HCT116 (cell line): ENCODE measurements around the gene ZNF235. TPM values are rescaled to one million over a fixed set of nuclear protein-coding genes. Genes with fewer than 3 reads are reported as not detected.

Experiments
- ATAC-seq: fragments of 200-7000 bp; cut with Tn5 transposase; 2 replicates; pipeline ENCODE4 v1.9.1; 2020; ENCODE audit warnings: mild to moderate bottlenecking, moderate library complexity
- BruUV-seq: library from RNA; stranded (reverse); fragments of 400-500 nt; replicated peaks from 2 replicates; lab custom pipeline; 2021; lab: Mats Ljungman, UMichigan
- CTCF ChIA-PET: fragments of 300-600 bp; sonication (Branson Sonifier 250); formaldehyde crosslinking; loops from one replicate; lab custom pipeline; 2021; ENCODE audit warnings: antibody characterized with exemption; lab: Charles Lee
- POLR2A ChIA-PET: fragments of 300-600, 350-600 bp; sonication (Branson Sonifier 250); formaldehyde crosslinking; loops from one replicate; lab custom pipeline; 2021; ENCODE audit warnings: antibody characterized with exemption; lab: Charles Lee
- RAD21 ChIA-PET, 2 experiments: fragments of 300-600 bp; sonication (Branson Sonifier 250); formaldehyde crosslinking; loops; one replicate each; lab custom pipeline; 2023; ENCODE audit warnings: low total read pairs in 2 of 2; ENCODE audit not compliant: uncharacterized antibody in 2 of 2, unreplicated experiment in 2 of 2, low non-redundant PET in 1 of 2; lab: Charles Lee
- DNase-seq: peaks from one replicate; pipeline ENCODE4 v3.0.0-alpha.2; 2010; ENCODE audit warnings: low read depth, low spot score
- H2AFZ ChIP-seq: fragments of 200-600 bp; shearing (Covaris generic), sonication (generic); 2 replicates; pipeline ENCODE4 v1.6.1; 2017; ENCODE audit warnings: low read depth, mixed run types, mixed read lengths, antibody characterized with exemption, low read length; ENCODE audit not compliant: poor library complexity, severe bottlenecking
- H3K27ac ChIP-seq: 2 replicates; pipeline ENCODE4 v1.5.1; 2012; ENCODE audit warnings: low read depth, low read length
- H3K27me3 ChIP-seq: fragments of 200-600 bp; sonication (generic); 2 replicates; pipeline ENCODE4 v1.6.1; 2016; ENCODE audit warnings: mixed run types, low read length, mixed read lengths; ENCODE audit not compliant: insufficient read depth
- H3K36me3 ChIP-seq, 2 experiments: fragments of 200-500 bp in 1 of 2; fragments of 200-600 bp in 1 of 2; sonication (Bioruptor generic) in 1 of 2; sonication (generic) in 1 of 2; 2 replicates each; pipeline versions ENCODE4 v1.5.1 to v1.6.1; 2014 to 2016; ENCODE audit warnings: low read length in 2 of 2, inconsistent platforms in 1 of 2, mixed read lengths in 1 of 2, mixed run types in 1 of 2; ENCODE audit not compliant: insufficient read depth in 2 of 2, control insufficient read depth in 1 of 2
- H3K4me1 ChIP-seq, 2 experiments: fragments of 200-600 bp in 1 of 2; sonication (generic) in 1 of 2; 2 replicates each; pipeline versions ENCODE4 v1.5.1 to v1.6.1; 2012 to 2017; ENCODE audit warnings: low read length in 2 of 2, inconsistent platforms in 1 of 2, mild to moderate bottlenecking in 1 of 2, mixed read lengths in 1 of 2, mixed run types in 1 of 2, moderate library complexity in 1 of 2; ENCODE audit not compliant: insufficient read depth in 2 of 2, control insufficient read depth in 1 of 2
- H3K4me2 ChIP-seq: fragments of 200-600 bp; sonication (generic); 2 replicates; pipeline ENCODE4 v1.6.1; 2017; ENCODE audit warnings: mixed run types, low read length, mixed read lengths
- H3K4me3 ChIP-seq, 2 experiments: fragments of 200-600 bp in 1 of 2; sonication (generic) in 1 of 2; replicated peaks in 1 of 2; 2 replicates each; pipeline ENCODE4 v1.5.1; 2011 to 2016; ENCODE audit warnings: low read length in 2 of 2, control low read depth in 1 of 2, low read depth in 1 of 2, mild to moderate bottlenecking in 1 of 2, mixed read lengths in 1 of 2, mixed run types in 1 of 2
- H3K79me2 ChIP-seq: fragments of 200-600 bp; sonication (generic); 2 replicates; pipeline ENCODE4 v1.6.1; 2017; ENCODE audit warnings: mild to moderate bottlenecking, mixed run types, low read length, moderate library complexity, mixed read lengths; ENCODE audit not compliant: insufficient read depth
- H3K9ac ChIP-seq: fragments of 200-600 bp; sonication (generic); 2 replicates; pipeline ENCODE4 v1.6.1; 2016; ENCODE audit warnings: low read length, mixed read lengths
- H3K9me2 ChIP-seq: fragments of 200-600 bp; sonication (generic), shearing (Covaris generic); 2 replicates; pipeline ENCODE4 v1.6.1; 2017; ENCODE audit warnings: mixed run types, mild to moderate bottlenecking, moderate library complexity; ENCODE audit not compliant: insufficient read depth
- H3K9me3 ChIP-seq, 2 experiments: fragments of 200-500 bp in 1 of 2; fragments of 200-600 bp in 1 of 2; sonication (Bioruptor generic) in 1 of 2; sonication (generic) in 1 of 2; 2 replicates each; pipeline ENCODE4 v1.6.1; 2014 to 2017; ENCODE audit warnings: low read length in 2 of 2, mixed read lengths in 2 of 2, inconsistent platforms in 1 of 2, low read depth in 1 of 2, mild to moderate bottlenecking in 1 of 2, mixed run types in 1 of 2, moderate library complexity in 1 of 2; ENCODE audit not compliant: control insufficient read depth in 1 of 2, insufficient read depth in 1 of 2
- H4K20me1 ChIP-seq: fragments of 200-600 bp; sonication (generic), shearing (Covaris generic); 2 replicates; pipeline ENCODE4 v1.6.1; 2017; ENCODE audit warnings: mixed run types, mild to moderate bottlenecking, moderate library complexity; ENCODE audit not compliant: insufficient read depth
- CBX3 ChIP-seq: IDR thresholded peaks from 2 replicates; pipeline ENCODE4 v1.6.1; 2012; ENCODE audit warnings: low read depth
- EGR1 ChIP-seq: IDR thresholded peaks from 2 replicates; pipeline ENCODE4 v1.6.1; 2012; ENCODE audit warnings: low read depth
- EZH2 ChIP-seq: fragments of 200-600 bp; sonication (generic); IDR thresholded peaks from 2 replicates; pipeline ENCODE4 v1.6.1; 2017; ENCODE audit warnings: antibody characterized with exemption, mixed run types
- EZH2phosphoT487 ChIP-seq: fragments of 200-600 bp; IDR thresholded peaks from 2 replicates; pipeline ENCODE4 v1.6.1; 2018; ENCODE audit warnings: antibody characterized with exemption, borderline replicate concordance
- FOSL1 ChIP-seq: IDR thresholded peaks from 2 replicates; pipeline ENCODE4 v1.6.1; 2012; ENCODE audit warnings: low read depth
- JUND ChIP-seq: IDR thresholded peaks from 2 replicates; pipeline ENCODE4 v1.6.1; 2012
- RAD21 ChIP-seq: IDR thresholded peaks from 2 replicates; pipeline ENCODE4 v1.6.1; 2012; ENCODE audit warnings: low read depth, mild to moderate bottlenecking
- SIN3A ChIP-seq: IDR thresholded peaks from 2 replicates; pipeline ENCODE4 v1.6.1; 2012; ENCODE audit warnings: low read depth
- SP1 ChIP-seq: IDR thresholded peaks from 2 replicates; pipeline ENCODE4 v1.6.1; 2012; ENCODE audit warnings: low read depth
- SRF ChIP-seq: IDR thresholded peaks from 2 replicates; pipeline ENCODE4 v1.6.1; 2012; ENCODE audit warnings: low read depth
- TCF7L2 ChIP-seq: IDR thresholded peaks from 2 replicates; pipeline ENCODE4 v1.7.0; 2011; ENCODE audit warnings: borderline replicate concordance, inconsistent platforms; ENCODE audit not compliant: insufficient read depth, insufficient read length; ENCODE audit errors: extremely low read depth
- YY1 ChIP-seq: IDR thresholded peaks from 2 replicates; pipeline ENCODE4 v1.6.1; 2011; ENCODE audit warnings: low read length, low read depth, moderate library complexity, mild to moderate bottlenecking; ENCODE audit not compliant: insufficient replicate concordance; ENCODE audit errors: extremely low read depth
- ZNF274 ChIP-seq: fragments of 200-500 bp; sonication (Bioruptor generic); IDR thresholded peaks from 2 replicates; pipeline ENCODE4 v1.6.1; 2014; ENCODE audit warnings: mild to moderate bottlenecking, low read depth, low read length, inconsistent platforms
- intact Hi-C: fragments of 100-400 bp; cut with micrococcal nuclease; formaldehyde crosslinking; loops from 2 replicates; pipeline ENCODE4 v1.10.0; 2022
- total RNA-seq: library from RNA; stranded (reverse); gene quantifications from one replicate; pipeline ENCODE4 v1.2.1, GENCODE V29; 2021; ENCODE audit not compliant: unreplicated experiment
- TF ChIP-seq, protein P1 (sequence below), 3 experiments: fragments of 200-600 bp in 1 of 3; sonication (generic) in 1 of 3; IDR thresholded peaks in 2 of 3; conservative IDR thresholded peaks in 1 of 3; 2 replicates each; pipeline ENCODE4 v1.5.1; 2012 to 2017; ENCODE audit warnings: low read depth in 2 of 3, low read length in 2 of 3, antibody characterized with exemption in 1 of 3, borderline replicate concordance in 1 of 3, control low read depth in 1 of 3, mild to moderate bottlenecking in 1 of 3, mixed read lengths in 1 of 3, mixed run types in 1 of 3, moderate library complexity in 1 of 3; ENCODE audit not compliant: insufficient read depth in 1 of 3
- TF ChIP-seq, protein P2 (sequence below): IDR thresholded peaks from 2 replicates; pipeline ENCODE4 v1.6.1; 2011; ENCODE audit warnings: mild to moderate bottlenecking, low read length, moderate library complexity; ENCODE audit not compliant: insufficient replicate concordance; ENCODE audit errors: extremely low read depth
- TF ChIP-seq, protein P3 (sequence below): IDR thresholded peaks from 2 replicates; pipeline ENCODE4 v1.6.1; 2012

Gene ZNF235
- total RNA-seq, 1 experiment from 2014 or later, result 5.7 TPM

DNA sequence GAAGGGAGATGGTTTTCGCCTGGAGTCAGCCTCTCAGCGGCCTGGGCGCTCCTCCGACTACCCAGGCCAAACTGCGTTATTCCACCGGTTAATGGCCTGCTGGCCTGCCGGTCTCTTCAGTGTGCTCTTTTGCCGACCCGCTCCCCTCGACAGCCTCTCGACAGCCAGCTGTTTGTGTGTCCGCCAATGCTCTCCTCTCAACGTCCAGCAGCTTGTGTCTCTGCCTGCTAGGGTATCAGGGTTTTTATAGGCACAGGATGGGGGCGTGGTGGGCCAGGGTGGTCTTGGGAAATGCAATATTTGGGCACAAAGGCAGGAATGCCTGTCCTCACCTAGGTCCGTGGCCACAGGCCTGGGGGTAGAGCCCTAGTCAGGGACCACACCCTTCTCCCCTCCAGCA, 1.5 kb upstream of the ZNF235 start:
- TF ChIP-seq EZH2 (no peak), SP1 (no peak), SRF (no peak), YY1 (no peak), EZH2phosphoT487 (no peak), ZNF274 (no peak), SIN3A (no peak), CBX3 (no peak), FOSL1 (no peak), RAD21 (no peak), TCF7L2 (no peak), EGR1 (no peak), JUND (no peak)
- TF ChIP-seq, protein P1, sequence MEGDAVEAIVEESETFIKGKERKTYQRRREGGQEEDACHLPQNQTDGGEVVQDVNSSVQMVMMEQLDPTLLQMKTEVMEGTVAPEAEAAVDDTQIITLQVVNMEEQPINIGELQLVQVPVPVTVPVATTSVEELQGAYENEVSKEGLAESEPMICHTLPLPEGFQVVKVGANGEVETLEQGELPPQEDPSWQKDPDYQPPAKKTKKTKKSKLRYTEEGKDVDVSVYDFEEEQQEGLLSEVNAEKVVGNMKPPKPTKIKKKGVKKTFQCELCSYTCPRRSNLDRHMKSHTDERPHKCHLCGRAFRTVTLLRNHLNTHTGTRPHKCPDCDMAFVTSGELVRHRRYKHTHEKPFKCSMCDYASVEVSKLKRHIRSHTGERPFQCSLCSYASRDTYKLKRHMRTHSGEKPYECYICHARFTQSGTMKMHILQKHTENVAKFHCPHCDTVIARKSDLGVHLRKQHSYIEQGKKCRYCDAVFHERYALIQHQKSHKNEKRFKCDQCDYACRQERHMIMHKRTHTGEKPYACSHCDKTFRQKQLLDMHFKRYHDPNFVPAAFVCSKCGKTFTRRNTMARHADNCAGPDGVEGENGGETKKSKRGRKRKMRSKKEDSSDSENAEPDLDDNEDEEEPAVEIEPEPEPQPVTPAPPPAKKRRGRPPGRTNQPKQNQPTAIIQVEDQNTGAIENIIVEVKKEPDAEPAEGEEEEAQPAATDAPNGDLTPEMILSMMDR (IDR thresholded peaks at IDR 0.05 in 2 of 3, conservative IDR thresholded peaks at IDR 0.05 in 1 of 3; ENCODE audit: borderline replicate concordance in 1 of 3, insufficient read depth in 1 of 3, low read depth in 2 of 3, low read length in 2 of 3), result no peak
- TF ChIP-seq, protein P2, sequence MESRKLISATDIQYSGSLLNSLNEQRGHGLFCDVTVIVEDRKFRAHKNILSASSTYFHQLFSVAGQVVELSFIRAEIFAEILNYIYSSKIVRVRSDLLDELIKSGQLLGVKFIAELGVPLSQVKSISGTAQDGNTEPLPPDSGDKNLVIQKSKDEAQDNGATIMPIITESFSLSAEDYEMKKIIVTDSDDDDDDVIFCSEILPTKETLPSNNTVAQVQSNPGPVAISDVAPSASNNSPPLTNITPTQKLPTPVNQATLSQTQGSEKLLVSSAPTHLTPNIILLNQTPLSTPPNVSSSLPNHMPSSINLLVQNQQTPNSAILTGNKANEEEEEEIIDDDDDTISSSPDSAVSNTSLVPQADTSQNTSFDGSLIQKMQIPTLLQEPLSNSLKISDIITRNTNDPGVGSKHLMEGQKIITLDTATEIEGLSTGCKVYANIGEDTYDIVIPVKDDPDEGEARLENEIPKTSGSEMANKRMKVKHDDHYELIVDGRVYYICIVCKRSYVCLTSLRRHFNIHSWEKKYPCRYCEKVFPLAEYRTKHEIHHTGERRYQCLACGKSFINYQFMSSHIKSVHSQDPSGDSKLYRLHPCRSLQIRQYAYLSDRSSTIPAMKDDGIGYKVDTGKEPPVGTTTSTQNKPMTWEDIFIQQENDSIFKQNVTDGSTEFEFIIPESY, result no peak
- TF ChIP-seq, protein P3, sequence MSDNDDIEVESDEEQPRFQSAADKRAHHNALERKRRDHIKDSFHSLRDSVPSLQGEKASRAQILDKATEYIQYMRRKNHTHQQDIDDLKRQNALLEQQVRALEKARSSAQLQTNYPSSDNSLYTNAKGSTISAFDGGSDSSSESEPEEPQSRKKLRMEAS, result no peak
- no peaks in the 10 kb centered on the region for H3K36me3 ChIP-seq
- H4K20me1 ChIP-seq, result no peaks in the 10 kb centered on the region
- POLR2A ChIA-PET, result no interaction called here
- DNase-seq (no peak), ATAC-seq (no peak)
- peaks cover 0 to 4% of the 10 kb centered on the region in 2 experiments; a peak in 1 of 4 replicates for H3K9me3 ChIP-seq
- no TSS peak for BruUV-seq
- RAD21 ChIA-PET, result no interaction called here
- no peak overlapping the region for H3K4me3 ChIP-seq
- CTCF ChIA-PET, result no interaction called here
- H3K4me2 ChIP-seq, result no peak overlapping the region
- no peak overlapping the region for H2AFZ ChIP-seq
- H3K4me1 ChIP-seq, result peaks cover 3 to 14% of the 10 kb centered on the region in 2 experiments; a peak in 3 of 4 replicates
- no peak overlapping the region for H3K27ac ChIP-seq
- intact Hi-C loops, result no loop called here
- H3K27me3 ChIP-seq, result no peaks in the 10 kb centered on the region
- H3K9ac ChIP-seq, result no peak overlapping the region
- H3K9me2 ChIP-seq, result no peaks in the 10 kb centered on the region
- H3K79me2 ChIP-seq, result no peaks in the 10 kb centered on the region
